GM18520 (cell line): ENCODE measurements around the gene NPSR1.
"Not testable (repeated sequence)": the region's sequence is repeated elsewhere in the genome, so short reads cannot be mapped to it uniquely, and the experiment has no call there.

ENCODE experiments used
- ATAC-seq: cut with Tn5 transposase; IDR thresholded peaks from one replicate; pipeline ENCODE4 v1.9.1; 2021; ENCODE audit not compliant: unreplicated experiment

Gene NPSR1

GRCh38 chr7:34756025-34756437 lies 98.0 kb downstream of the NPSR1 start:
- no peak for ATAC-seq

DNA sequence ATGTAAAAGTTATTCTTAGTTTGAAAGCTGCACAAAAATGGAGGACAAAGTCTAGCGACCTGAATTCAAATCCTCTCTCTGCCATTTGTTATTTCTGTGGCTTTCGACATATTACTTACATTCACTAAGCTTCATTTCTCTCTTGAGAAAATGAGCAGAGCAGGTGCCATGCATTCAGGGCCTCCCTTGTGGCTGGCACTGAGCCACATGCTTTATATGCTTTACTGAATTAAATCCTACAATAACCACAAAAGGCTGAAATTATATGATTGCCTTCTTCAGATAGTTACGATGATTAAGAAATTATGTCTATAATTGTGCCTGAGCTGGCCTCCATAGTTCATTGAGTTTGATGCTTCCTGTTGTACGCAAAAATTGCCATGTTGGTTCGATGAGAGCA lies 98.7 kb downstream of the NPSR1 start:
- ATAC-seq, result no peak

GRCh38 chr7:34757570-34758110 lies 99.6 kb downstream of the NPSR1 start:
- no peak for ATAC-seq

- ATAC-seq, result peak; percentile 65
Observed at GRCh38 chr7:34758111-34758601, 100.1 kb downstream of the NPSR1 start.

DNA sequence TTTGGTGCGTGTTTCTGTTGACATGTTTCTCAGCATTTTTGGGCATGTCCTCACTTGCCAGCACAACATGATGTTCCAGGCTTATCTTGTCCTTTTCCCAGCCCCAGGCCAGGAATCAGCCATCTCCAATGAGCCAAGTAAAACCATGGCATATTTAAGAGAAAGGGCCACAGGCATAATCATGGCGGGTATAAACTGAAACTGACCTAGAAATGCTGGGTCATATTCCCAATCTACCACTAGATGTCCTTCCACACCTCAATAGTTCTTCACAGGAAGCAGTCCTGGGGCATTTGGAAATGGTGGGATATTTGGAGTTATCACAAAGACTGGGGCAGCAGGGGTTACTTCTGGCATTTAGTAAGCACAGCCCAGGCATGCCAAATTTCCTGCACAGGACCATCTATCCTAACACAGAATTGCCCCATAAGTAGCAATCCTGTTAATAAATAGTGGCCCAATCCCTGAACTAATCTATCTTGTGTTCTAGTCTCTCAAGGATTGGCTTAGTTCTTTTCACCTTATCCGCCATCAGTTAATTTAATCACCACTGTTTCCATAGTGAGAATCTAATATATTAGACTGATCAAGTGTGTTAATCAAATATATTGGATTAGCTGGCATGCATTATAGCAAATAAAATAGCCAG lies 101.6 kb downstream of the NPSR1 start:
- ATAC-seq, result no peak

GRCh38 chr7:34760271-34760670 lies 102.3 kb downstream of the NPSR1 start:
- no peak for ATAC-seq

DNA sequence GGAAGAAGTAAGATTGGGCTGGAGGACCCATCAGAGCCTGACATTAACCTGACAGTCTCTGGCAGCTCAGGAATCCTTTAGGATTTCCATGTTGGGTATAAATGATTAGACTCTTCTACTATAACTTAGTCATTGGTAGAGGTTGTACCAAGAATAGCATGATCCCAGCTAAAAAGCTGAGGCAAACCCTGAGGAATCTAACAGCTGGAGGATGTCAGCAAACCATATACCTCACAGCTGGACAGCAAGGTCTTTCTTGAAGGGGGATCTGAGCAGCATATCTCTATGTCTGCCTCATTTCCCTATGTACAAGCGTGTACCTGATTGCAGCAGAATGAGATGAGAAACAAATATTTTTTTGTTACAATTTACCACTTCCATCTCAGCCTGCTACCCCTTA lies 103.2 kb downstream of the NPSR1 start:
- ATAC-seq, result no peak

DNA sequence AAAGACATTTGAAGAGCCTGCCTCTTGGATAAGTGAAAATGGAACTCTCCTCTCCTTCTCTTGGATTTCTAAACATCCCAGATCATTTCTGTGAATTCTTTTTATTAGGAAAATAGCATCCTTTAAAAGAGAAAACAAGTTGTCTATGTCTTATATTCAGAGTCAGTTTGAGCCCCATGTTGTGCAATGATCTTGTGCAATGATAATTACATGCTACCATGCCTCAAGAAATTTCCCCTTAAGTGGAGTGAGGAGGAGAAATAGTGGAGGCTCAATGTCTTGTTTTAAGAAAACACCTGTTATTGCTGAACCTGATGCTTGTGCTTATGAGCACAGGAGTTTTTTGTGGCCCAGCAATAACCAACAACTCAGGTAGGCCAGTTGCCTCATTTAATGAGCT lies 103.6 kb downstream of the NPSR1 start:
- ATAC-seq, result no peak

GRCh38 chr7:34762764-34763163 lies 104.7 kb downstream of the NPSR1 start:
- no peak for ATAC-seq

- ATAC-seq, result no peak
Observed at GRCh38 chr7:34772296-34772938, 114.4 kb downstream of the NPSR1 start.

DNA sequence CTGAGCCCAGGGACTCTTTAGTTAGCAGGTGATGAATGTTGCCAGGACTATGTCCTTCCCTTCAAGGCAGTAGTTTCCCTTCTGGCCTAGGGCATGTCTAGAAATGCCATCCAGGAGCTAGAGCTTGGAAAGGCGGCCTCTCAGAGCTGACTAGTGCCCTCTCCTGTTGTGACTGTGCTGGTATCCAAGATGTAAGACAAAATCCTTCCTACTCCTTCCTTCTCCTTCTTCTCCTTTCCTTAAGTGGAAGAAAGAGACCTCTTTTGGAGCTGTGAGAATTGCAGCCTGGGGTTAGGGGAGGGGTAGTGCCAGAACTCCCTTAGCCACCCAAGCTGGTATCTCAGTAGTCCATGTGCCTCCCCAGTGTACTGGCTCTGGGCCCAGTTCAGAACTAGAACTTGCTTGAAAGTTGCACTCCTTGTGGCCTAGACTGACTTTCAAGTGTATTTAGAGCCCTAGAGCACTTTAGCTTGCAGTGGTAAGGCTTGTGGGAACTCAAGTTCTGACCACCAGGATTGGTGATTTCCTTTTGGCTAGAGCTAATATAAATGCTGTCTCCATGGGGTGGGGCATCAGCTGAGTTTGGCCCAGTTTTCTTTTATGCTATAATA lies 118.8 kb downstream of the NPSR1 start:
- no peak for ATAC-seq

GRCh38 chr7:34780546-34780945 lies 122.5 kb downstream of the NPSR1 start:
- ATAC-seq, result no peak

GRCh38 chr7:34787586-34787985 lies 129.6 kb downstream of the NPSR1 start:
- no peak for ATAC-seq

DNA sequence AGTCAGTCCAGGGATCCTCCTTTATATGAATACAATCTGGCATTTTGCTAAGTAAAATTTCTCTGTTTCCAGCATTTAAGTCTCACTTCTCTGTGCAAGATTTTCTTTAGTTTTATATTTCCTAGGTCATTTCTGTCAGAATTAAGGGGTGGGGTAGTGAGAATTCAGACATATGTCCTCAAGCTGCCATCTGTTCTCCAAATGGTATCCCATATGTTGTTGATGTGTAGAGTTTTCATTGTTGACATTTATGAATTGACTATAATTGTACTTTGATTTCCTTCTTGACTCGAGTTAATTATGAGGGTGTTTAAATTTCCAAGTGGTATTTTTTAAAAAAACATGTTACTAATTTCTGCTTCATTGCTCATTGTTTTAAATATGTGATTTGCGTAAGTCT lies 148.8 kb downstream of the NPSR1 start:
- no peak for ATAC-seq

GRCh38 chr7:34807548-34808340 lies 149.7 kb downstream of the NPSR1 start:
- no peak for ATAC-seq

- ATAC-seq, result not testable (repeated sequence)
Observed at GRCh38 chr7:34814203-34814842, 156.3 kb downstream of the NPSR1 start.

- no peak for ATAC-seq
Observed at GRCh38 chr7:34821932-34822558, 164.0 kb downstream of the NPSR1 start.

DNA sequence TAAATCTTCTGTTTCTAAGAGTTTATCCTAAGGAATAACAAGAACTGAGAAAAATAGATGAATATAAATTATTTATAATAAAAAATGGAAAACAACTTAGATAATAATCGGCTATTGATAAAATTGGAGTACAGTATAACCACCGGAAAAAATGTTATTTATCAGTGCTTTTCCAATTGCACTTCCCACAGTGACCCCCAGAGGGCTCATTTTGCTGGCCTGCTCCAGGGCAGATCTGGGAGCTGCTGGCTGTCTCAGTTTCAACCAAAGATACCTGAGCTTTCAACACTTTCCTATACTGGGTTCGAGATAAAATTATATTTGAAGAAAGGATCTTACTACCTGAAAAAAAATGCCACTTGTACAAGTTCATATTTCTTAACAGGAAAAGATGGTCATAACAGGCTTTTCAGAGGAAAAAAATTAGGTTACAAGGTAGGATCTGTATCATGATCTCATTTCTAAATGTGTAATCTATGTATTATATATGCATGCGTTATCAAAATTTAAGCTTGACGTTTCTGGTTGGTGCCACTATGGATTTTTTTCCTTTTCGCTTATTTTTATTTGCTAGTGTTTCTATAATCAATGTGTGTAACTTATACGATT lies 165.7 kb downstream of the NPSR1 start:
- no peak for ATAC-seq

GRCh38 chr7:34825221-34825620 lies 167.2 kb downstream of the NPSR1 start:
- ATAC-seq, result no peak

- ATAC-seq, result no peak
Observed at GRCh38 chr7:34830390-34830789, 172.4 kb downstream of the NPSR1 start.
